KMS-11 (cell line): ENCODE results near the gene RFTN1.

Source experiments
- H2AFZ ChIP-seq: fragments of 200-600 bp; sonication (generic); 2 replicates; pipeline ENCODE4 v1.6.1; 2016; ENCODE audit warnings: antibody characterized with exemption, mixed run types, low read depth
- H3K27ac ChIP-seq: fragments of 200-600 bp; sonication (generic); 2 replicates; pipeline ENCODE4 v1.6.1; 2016; ENCODE audit warnings: mild to moderate bottlenecking, mixed run types
- H3K27me3 ChIP-seq: fragments of 200-600 bp; sonication (generic); 2 replicates; pipeline ENCODE4 v1.6.1; 2017; ENCODE audit warnings: mild to moderate bottlenecking, low read depth, mixed run types, moderate library complexity; ENCODE audit not compliant: insufficient read depth
- H3K36me3 ChIP-seq: fragments of 200-600 bp; sonication (generic); 2 replicates; pipeline ENCODE4 v1.6.1; 2017; ENCODE audit warnings: mild to moderate bottlenecking, mixed run types; ENCODE audit not compliant: insufficient read depth
- H3K4me1 ChIP-seq: fragments of 200-600 bp; sonication (generic); 2 replicates; pipeline ENCODE4 v1.6.1; 2016; ENCODE audit warnings: mild to moderate bottlenecking, low read depth, mixed run types; ENCODE audit not compliant: poor library complexity, severe bottlenecking
- H3K4me2 ChIP-seq: fragments of 200-600 bp; sonication (generic); 2 replicates; pipeline ENCODE4 v1.7.0; 2016; ENCODE audit warnings: mild to moderate bottlenecking, mixed run types
- H3K4me3 ChIP-seq: fragments of 200-600 bp; sonication (generic); IDR thresholded peaks from 2 replicates; pipeline ENCODE4 v1.6.1; 2017; ENCODE audit warnings: low read depth, low read length, mixed read lengths; ENCODE audit not compliant: insufficient read depth
- H3K79me2 ChIP-seq: fragments of 200-600 bp; sonication (generic); 2 replicates; pipeline ENCODE4 v1.6.1; 2016; ENCODE audit warnings: low read depth, mixed run types; ENCODE audit not compliant: insufficient read depth
- H3K9ac ChIP-seq: fragments of 200-600 bp; sonication (generic); 2 replicates; pipeline ENCODE4 v1.6.1; 2016; ENCODE audit warnings: mild to moderate bottlenecking, mixed run types
- H4K20me1 ChIP-seq: fragments of 200-600 bp; sonication (generic); 2 replicates; pipeline ENCODE4 v1.6.1; 2016; ENCODE audit warnings: mild to moderate bottlenecking, mixed run types; ENCODE audit not compliant: insufficient read depth
- CTCF ChIP-seq: fragments of 200-600 bp; sonication (generic); conservative IDR thresholded peaks from 2 replicates; pipeline ENCODE4 v1.6.1; 2017; ENCODE audit warnings: low read depth, mild to moderate bottlenecking, antibody characterized with exemption, low read length, moderate library complexity, mixed read lengths

Gene RFTN1

GRCh38 chr3:16398648-16399047 lies 114.9 kb downstream of the RFTN1 start:
- H3K27me3 ChIP-seq = no peaks in the 10 kb centered on the region
- no peak overlapping the region for H3K9ac ChIP-seq
- no peaks in the 10 kb centered on the region for H4K20me1 ChIP-seq
- no peak overlapping the region for H3K4me3 ChIP-seq
- peaks cover 19% of the 10 kb centered on the region for H3K4me1 ChIP-seq
- H2AFZ ChIP-seq = no peak overlapping the region
- no peak overlapping the region for H3K27ac ChIP-seq
- TF ChIP-seq CTCF = no peak
- no peak overlapping the region for H3K4me2 ChIP-seq
- no peaks in the 10 kb centered on the region for H3K79me2 ChIP-seq
- no peaks in the 10 kb centered on the region for H3K36me3 ChIP-seq

- no peak overlapping the region for H3K4me3 ChIP-seq
- H3K4me2 ChIP-seq = no peak overlapping the region
- H4K20me1 ChIP-seq = no peaks in the 10 kb centered on the region
- no peak overlapping the region for H3K9ac ChIP-seq
- H2AFZ ChIP-seq = no peak overlapping the region
- no peak overlapping the region for H3K27ac ChIP-seq
- no peaks in the 10 kb centered on the region for H3K36me3 ChIP-seq
- no peaks in the 10 kb centered on the region for H3K79me2 ChIP-seq
- TF ChIP-seq CTCF = no peak
- H3K4me1 ChIP-seq = peaks cover 19% of the 10 kb centered on the region
- H3K27me3 ChIP-seq = no peaks in the 10 kb centered on the region
Measured at GRCh38 chr3:16396202-16396601, 117.3 kb downstream of the RFTN1 start.

- Histone ChIP-seq H3K79me2 (no peaks in the 10 kb centered on the region), H3K4me2 (no peak overlapping the region), H3K27ac (no peak overlapping the region), H3K36me3 (no peaks in the 10 kb centered on the region), H2AFZ (no peak overlapping the region), H3K27me3 (no peaks in the 10 kb centered on the region), H3K4me1 (peaks cover 18% of the 10 kb centered on the region), H4K20me1 (no peaks in the 10 kb centered on the region), H3K9ac (no peak overlapping the region), H3K4me3 (no peak overlapping the region)
- TF ChIP-seq CTCF = no peak
Measured at GRCh38 chr3:16395212-16395611, 118.3 kb downstream of the RFTN1 start.

GRCh38 chr3:16394639-16395038 lies 118.9 kb downstream of the RFTN1 start:
- Histone ChIP-seq H3K27ac (no peak overlapping the region), H3K79me2 (no peaks in the 10 kb centered on the region), H3K4me2 (no peak overlapping the region), H4K20me1 (no peaks in the 10 kb centered on the region), H3K27me3 (no peaks in the 10 kb centered on the region), H2AFZ (no peak overlapping the region), H3K9ac (no peak overlapping the region), H3K4me3 (no peak overlapping the region), H3K4me1 (peaks cover 12% of the 10 kb centered on the region), H3K36me3 (no peaks in the 10 kb centered on the region)
- TF ChIP-seq CTCF = no peak
